Activated CD4-positive, alpha-beta T cell treated with anti-CD3 and anti-CD28 coated beads, Interleukin-2, Interleukin-6, amounts not matched to agents 100 ng/mL and 50 ng/mL, durations not matched to agents 16 hours and 8 hours (primary cell): ENCODE measurements around the gene LNPEP.
"Not testable (repeated sequence)": the region's sequence is repeated elsewhere in the genome, so short reads cannot be mapped to it uniquely, and the experiment has no call there.

Experiments
- DNase-seq: peaks from one replicate; pipeline ENCODE4 v3.0.0-alpha.2; 2020

LNPEP gene

DNA sequence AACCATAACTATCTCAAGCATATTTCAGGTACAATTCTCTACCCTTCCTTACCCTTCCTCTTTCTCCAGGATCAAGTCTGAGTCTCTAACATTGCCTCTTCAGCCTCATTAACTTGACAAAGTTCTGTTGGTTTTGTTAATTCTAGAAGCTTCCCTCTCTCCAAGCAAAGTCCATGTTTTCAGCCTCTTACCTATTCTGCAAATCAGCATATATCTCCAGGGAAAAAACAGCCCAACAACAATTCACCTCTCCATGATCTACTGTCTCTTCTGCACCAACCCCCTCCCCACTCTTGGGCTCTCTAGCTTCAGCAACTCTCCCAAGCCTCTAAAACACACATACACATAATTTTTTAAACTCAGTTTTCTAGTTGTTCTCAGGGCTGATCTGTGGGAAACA is 134.4 kb downstream of the LNPEP start:
- DNase-seq = no peak

DNA sequence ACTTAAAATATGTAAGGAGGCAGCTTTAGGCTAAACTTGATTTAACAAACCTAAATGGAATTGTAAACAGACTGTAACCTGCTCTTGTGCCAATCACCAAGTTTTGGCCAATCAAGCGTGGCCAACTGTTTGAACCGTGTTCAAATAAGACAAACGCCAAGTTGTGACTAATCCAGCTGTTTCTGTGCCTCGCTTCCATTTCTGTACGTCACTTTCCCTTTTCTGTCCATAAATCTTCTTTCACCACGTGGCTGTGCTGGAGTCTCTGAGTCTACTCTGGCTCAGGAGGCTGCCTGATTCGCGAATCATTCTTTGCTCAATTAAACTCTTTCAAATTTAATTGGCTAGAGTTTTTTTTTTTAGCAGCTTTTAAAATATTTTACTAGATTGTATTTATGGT is 135.2 kb downstream of the LNPEP start:
- no peak for DNase-seq

DNA sequence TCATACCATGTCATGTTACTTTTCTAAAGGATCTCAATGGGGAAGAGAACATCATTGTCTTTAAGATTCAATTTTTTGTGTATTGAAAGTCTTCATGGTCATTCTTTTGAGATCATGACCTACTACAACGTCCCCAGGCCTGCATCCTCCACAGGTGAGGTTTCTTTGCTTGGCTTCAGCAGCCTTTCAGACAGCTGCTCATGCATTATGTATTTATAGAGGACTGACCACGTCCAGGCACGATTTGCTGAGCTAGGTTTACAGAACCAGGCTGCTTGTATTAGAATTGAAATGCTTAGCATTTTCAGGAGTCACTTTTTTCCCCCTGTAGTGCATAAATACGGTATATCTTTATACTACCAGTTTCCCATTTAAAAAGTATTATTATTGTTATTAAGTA is 136.1 kb downstream of the LNPEP start:
- DNase-seq = no peak

DNA sequence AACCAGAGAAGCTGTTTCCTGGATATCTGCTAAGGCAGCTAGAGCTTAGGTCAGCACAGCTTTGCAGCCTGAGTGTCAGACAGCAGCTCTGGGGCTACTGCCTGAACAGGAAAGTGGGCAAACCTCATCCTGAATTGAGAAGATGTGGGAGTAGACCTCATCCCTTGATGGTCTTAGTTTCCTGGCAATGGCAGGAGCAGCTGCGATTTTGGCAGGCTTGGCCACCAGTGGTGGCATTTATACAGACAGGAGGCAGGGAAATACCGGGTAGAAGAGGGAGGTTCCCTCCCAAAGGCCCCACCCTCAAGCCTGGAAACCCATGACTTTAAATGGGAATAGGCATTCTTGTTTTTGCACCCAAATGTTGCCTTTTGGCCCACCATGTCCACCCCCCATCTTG is 136.8 kb downstream of the LNPEP start:
- no peak for DNase-seq

DNA sequence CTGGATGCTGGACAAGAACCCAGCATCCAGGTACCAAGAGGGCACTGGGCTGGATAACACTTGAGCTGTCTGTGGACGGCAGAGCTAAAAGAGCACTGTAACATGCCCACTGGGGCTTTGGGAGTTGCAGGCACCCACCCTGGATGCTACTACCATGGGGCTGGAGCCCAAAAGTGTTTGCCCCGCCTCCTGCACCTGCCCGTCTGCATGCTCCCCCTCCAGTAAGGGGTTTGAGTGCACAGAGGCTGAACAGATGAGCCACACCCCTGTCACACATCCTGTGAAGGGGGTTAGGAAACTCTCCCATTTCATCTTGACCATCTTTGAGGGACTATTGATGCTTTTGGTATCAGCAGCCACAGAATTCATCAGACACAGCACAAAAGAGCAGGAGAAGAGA is 137.5 kb downstream of the LNPEP start:
- DNase-seq = no peak

DNA sequence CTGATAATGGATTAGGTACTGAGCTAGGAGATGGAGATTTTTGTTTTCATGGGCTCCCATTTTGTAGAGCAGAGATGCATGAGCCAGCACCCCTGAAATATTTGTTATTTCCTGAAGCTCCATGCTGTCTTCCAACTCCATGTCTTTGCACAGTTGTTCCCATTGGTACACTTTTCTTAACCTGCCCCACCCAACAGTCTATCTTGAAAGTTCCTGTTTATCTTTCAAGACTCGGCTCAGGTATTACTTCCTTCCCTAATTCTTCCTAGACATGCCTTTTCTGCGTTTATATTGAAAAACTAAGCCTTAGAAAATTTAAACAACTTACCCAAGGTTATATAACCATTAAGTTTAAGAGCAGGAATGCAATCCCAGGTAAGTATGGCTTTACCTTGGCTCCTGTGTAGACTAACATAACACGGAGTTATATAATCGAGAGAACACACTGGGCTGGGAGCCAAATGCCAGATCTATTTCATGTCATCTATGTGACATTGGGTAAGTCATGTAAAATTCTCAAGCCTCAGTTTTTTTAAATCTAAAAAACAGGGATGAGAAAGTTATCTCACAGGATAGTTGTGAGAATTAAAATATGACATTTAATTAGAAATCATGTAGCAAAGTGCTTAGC is 139.1 kb downstream of the LNPEP start:
- no peak for DNase-seq

DNA sequence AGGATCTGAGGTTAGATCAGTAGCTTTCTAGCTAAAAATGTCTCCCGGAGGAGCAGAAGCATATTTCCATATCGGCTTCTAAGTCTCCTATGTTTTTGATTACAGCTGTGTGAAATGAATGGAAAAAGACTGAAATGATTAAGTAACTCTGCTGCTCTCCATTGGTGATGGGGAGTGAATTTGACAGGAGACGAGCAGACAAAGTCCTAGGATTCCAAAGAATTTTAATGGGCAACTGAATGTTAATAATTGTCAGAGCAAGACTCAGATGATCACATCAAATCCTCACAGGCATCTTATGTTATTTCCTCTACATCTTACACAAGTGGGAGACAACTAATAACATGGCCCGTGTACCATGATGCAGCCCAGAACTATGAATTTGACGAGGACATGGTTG is 139.8 kb downstream of the LNPEP start:
- no peak for DNase-seq

DNA sequence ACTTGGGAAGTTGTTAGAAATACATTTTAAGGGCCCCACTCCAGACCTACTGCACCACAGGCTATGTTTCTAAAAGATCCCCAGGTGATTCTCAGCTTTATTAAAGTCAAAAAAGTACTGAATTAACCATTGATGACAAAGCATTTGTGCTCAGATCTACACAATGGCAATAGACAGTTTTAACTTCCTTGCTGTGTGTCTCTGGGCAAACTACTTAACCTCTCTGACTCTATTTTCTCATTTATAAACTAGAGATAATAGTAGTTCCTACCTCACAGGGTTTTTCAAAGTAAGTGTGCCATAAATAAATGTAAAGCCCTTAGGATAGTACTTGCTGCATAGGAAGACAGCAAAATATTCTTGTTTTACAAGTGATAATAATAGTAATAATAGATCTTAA is 140.2 kb downstream of the LNPEP start:
- DNase-seq = no peak

DNA sequence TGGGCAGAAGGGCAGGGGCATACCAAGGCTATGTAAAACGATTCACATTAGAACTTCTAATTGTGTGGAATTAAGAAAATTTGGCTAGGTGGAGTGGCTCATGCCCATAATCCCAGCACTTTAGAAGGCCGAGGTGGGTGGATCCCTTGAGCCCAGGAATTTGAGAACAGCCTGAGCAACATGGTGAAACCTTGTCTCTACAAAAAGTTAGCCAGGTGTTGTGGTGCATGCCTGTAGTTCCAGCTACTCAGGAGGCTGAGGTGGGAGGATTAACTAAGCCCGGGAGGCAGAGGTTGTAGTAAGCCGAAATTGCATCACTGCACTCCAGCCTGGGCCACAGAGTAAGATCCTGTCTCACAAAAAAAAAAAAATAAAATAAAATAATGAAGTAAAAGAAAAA is 141.4 kb downstream of the LNPEP start:
- no peak for DNase-seq

DNA sequence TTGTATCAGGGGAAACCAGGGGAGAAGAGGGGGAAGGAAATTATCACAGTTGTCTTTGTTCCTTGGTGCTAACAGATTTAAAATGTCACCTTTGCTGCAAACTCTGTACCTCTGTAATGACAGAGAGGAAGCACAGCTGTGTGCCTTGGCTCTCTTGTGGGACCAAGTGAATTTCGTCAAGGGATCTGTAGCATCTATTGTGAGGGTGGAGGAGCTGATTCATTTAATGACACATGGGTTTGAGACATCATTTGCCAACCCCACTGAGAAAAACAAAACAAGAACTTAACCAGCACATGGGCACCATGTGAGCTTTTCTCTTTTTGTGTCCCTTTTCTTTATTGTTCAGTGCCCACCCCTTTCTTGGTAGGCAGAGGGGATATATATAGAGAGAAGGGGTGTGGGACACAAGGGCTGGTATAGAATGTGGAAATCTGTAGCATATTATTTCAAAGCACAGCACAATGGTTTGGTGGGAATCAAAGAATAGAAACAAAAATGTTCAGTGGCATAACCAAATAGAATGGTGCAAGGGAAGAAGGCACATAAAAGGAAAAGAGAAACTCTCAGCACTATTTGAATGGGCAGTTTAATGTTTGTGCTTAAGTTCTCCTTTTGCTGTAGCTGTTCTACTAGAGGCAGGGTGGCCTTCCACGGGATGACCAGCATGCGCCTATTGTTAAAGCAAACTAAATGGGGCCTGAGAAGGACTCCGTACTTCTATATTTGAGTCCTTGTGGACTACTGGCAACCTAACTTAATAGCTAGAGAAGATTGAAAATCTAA is 143.3 kb downstream of the LNPEP start:
- DNase-seq = peak; percentile 14

DNA sequence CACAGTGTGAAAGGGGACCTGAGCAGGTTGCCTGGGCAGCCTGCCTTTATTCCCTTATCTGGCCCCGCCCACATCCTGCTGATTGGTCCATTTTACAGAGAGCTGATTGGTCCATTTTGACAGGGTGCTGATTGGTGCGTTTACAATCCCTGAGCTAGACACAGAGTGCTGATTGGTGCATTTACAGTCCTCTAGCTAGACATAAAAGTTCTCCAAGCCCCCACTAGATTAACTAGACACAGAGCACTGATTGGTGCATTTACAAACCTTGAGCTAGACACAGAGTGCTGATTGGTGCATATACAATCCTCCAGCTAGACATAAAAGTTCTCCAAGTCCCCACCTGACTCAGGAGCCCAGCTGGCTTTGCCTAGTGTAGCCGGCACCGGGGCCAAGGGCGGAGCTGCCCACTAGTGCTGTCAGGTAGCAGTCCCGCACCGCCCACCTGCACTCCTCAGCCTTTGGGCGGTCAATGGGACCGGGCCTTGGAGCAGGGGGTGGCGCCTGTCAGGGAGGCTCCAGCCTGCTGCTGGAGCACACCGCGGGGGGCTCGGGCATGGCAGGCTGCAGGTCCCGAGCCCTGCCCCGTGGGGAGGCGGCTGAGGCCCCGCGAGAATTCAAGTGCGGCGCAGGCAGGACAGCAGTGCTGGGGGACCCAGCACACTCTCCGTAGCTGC is 149.0 kb downstream of the LNPEP start:
- DNase-seq = not testable (repeated sequence)

DNA sequence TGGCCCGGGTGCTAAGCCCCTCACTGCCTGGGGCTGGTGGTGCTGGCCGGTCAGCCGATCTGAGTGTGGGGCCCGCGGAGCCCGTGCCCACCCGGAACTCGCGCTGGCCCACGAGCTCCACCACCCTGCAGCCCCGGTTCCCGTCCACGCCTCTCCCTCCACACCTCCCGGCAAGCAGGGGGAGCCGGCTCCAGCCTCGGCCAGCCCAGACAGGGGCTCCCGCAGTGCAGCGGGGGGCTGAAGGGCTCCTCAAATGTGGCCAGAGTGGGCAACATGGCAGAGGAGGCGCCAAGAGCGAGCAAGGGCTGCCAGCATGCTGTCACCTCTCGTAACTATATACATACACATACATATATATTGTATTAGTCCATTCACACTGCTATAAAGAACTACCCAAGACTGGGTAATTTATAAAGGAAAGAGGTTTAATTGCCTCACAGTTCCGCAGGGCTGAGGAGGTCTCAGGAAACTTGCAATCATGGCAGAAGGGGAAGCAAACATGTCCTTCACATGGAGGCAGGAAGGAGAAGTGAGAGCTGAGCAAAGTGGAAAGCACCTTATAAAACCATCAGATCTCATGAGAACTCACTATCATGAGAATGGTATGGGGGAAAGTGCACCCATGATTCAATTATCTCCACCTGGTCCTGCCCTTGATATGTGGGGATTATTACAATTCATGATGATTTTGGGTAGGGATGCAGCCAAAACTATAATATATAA is 149.7 kb downstream of the LNPEP start:
- DNase-seq = no peak
